ENCODE results near the gene RTP2. TPM values are rescaled to one million over a fixed set of nuclear protein-coding genes. Genes with fewer than 3 reads are reported as not detected.

RTP2 gene
- total RNA-seq, 1 experiment from 2014 or later = not detected

DNA sequence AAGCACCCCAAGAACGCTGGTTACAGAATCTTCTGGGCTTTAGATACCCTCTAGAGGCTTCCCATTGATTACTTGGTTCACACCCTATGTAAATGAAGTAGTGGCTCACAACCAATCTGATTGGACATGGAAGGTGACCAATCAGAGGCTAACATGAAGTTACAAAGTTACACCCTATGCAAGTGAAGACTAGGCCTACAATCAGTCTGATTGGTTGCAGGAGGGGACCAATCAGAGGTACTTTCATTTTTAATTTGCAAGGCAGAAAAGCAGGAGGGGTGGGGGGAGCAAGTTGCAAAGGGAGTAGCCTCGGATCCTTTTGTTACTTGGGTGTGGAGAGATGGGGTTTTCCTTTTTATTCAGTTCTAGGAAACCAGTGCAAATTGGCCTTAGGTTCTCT is 11.1 kb upstream of the RTP2 start:
- Histone ChIP-seq H3K4me3 (ENCODE audit: low read length) (peak overlapping the region; percentile 31; the same call in 1 of the 2 replicates), H3F3A (ENCODE audit: low read length, unreplicated experiment) (no peaks in the 10 kb centered on the region), H3K36me3 (ENCODE audit: low read depth, low read length) (no peaks in the 10 kb centered on the region), H3K4me1 (ENCODE audit: insufficient read depth, low read length) (peaks cover 7% of the 10 kb centered on the region; the same call in 1 of the 2 replicates), H2AFZ (ENCODE audit: low read length) (peak overlapping the region; percentile 68), H3K27ac (ENCODE audit: low read length) (no peak overlapping the region), H3K9me3 (ENCODE audit: low read length) (no peaks in the 10 kb centered on the region), H3K79me2 (ENCODE audit: low read length) (no peaks in the 10 kb centered on the region), H3K9me2 (replicated peaks; ENCODE audit: low read length) (no peaks in the 10 kb centered on the region), H3K27me3 (ENCODE audit: low read length) (no peaks in the 10 kb centered on the region), H3K9ac (ENCODE audit: low read length) (no peak overlapping the region), H3K4me2 (ENCODE audit: low read length) (peak overlapping the region; percentile 45), H4K20me1 (ENCODE audit: low read length) (no peaks in the 10 kb centered on the region)
- ATAC-seq (peak; percentile 45; the same call in 1 of the 2 replicates), DNase-seq (peak; percentile 61)
- BruUV-seq (replicated peaks) = no TSS peak
- TF ChIP-seq EZH2 (IDR thresholded peaks at IDR 0.05; ENCODE audit: low read length, unreplicated experiment) (no peak), EZH2phosphoT487 (IDR thresholded peaks at IDR 0.05; ENCODE audit: borderline replicate concordance, low read length) (no peak)
- TF ChIP-seq, protein P1, sequence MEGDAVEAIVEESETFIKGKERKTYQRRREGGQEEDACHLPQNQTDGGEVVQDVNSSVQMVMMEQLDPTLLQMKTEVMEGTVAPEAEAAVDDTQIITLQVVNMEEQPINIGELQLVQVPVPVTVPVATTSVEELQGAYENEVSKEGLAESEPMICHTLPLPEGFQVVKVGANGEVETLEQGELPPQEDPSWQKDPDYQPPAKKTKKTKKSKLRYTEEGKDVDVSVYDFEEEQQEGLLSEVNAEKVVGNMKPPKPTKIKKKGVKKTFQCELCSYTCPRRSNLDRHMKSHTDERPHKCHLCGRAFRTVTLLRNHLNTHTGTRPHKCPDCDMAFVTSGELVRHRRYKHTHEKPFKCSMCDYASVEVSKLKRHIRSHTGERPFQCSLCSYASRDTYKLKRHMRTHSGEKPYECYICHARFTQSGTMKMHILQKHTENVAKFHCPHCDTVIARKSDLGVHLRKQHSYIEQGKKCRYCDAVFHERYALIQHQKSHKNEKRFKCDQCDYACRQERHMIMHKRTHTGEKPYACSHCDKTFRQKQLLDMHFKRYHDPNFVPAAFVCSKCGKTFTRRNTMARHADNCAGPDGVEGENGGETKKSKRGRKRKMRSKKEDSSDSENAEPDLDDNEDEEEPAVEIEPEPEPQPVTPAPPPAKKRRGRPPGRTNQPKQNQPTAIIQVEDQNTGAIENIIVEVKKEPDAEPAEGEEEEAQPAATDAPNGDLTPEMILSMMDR (conservative IDR thresholded peaks at IDR 0.05; ENCODE audit: low read depth, low read length) = no peak
- POLR2A ChIA-PET (ENCODE audit: unreplicated experiment) = no interaction called here
- CTCF ChIA-PET = interaction anchor here (1.0 to 1.5 kb wide), 2 partner anchors 10 to 34 kb away, joined by 6 to 7 read pairs; no protein-coding TSS in a partner anchor
- intact Hi-C loops (cut with micrococcal nuclease) = no loop called here

DNA sequence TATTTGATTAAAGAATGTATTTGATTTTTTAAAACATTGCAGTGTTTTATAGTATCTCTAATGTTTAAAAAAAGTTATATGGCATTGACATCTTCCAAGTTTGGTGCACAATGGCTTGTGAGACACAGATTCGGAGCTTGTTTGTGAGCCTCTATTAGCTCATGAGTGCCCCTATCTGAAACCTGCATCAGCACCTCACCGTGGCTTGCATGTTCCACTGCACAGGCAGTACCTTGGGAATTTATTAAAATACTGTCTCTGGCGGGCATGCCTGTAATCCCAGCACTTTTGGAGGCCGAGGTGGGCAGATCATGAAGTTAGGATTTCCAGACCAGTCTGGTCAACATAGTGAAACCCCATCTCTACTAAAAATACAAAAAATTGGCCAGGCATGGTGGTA is 6.8 kb upstream of the RTP2 start:
- no peak overlapping the region for H3K4me3 ChIP-seq (ENCODE audit: low read length)
- H3K27me3 ChIP-seq (ENCODE audit: low read length) = no peaks in the 10 kb centered on the region
- POLR2A ChIA-PET (ENCODE audit: unreplicated experiment) = no interaction called here
- no peak overlapping the region for H3K9ac ChIP-seq (ENCODE audit: low read length)
- H2AFZ ChIP-seq (ENCODE audit: low read length) = no peak overlapping the region
- peak; percentile 25 for DNase-seq
- no peaks in the 10 kb centered on the region for H3K9me3 ChIP-seq (ENCODE audit: low read length)
- ATAC-seq = peak; percentile 42; the same call in 1 of the 2 replicates
- TF ChIP-seq EZH2phosphoT487 (IDR thresholded peaks at IDR 0.05; ENCODE audit: borderline replicate concordance, low read length) = no peak
- TF ChIP-seq, protein P1 (conservative IDR thresholded peaks at IDR 0.05; ENCODE audit: low read depth, low read length) = peak; percentile 47
- TF ChIP-seq EZH2 (IDR thresholded peaks at IDR 0.05; ENCODE audit: low read length, unreplicated experiment) = no peak
- H3K27ac ChIP-seq (ENCODE audit: low read length) = no peak overlapping the region
- H3K79me2 ChIP-seq (ENCODE audit: low read length) = no peaks in the 10 kb centered on the region
- peaks cover 6% of the 10 kb centered on the region; the same call in 1 of the 2 replicates for H3K4me1 ChIP-seq (ENCODE audit: insufficient read depth, low read length)
- no peaks in the 10 kb centered on the region for H3F3A ChIP-seq (ENCODE audit: low read length, unreplicated experiment)
- H3K36me3 ChIP-seq (ENCODE audit: low read depth, low read length) = no peaks in the 10 kb centered on the region
- intact Hi-C loops (cut with micrococcal nuclease) = no loop called here
- no peaks in the 10 kb centered on the region for H4K20me1 ChIP-seq (ENCODE audit: low read length)
- H3K4me2 ChIP-seq (ENCODE audit: low read length) = no peak overlapping the region
- H3K9me2 ChIP-seq (replicated peaks; ENCODE audit: low read length) = no peaks in the 10 kb centered on the region
- CTCF ChIA-PET = no interaction called here
- BruUV-seq (replicated peaks) = no TSS peak

DNA sequence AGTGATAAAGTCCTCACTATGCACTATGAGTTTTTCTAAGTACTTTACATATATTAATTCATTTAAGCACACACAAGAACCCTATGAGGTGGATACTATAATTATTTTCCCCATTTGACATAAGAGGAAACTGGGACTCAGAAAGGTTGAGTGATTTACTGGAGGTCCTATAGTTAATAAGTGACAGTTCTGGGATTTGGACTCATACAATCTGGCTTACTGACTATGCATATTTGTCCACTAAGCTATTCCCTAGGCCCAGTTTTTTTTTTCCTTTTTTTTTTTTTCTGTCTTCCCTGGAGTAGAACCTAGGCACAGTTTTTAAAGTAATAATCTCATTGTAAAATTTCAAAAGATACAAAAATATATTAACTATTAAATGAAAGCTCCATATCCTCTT is 6.3 kb upstream of the RTP2 start:
- Histone ChIP-seq H4K20me1 (ENCODE audit: low read length) (no peaks in the 10 kb centered on the region), H3K9me2 (replicated peaks; ENCODE audit: low read length) (no peaks in the 10 kb centered on the region), H3F3A (ENCODE audit: low read length, unreplicated experiment) (no peaks in the 10 kb centered on the region), H3K4me2 (ENCODE audit: low read length) (no peak overlapping the region), H3K36me3 (ENCODE audit: low read depth, low read length) (no peaks in the 10 kb centered on the region), H3K9me3 (ENCODE audit: low read length) (no peaks in the 10 kb centered on the region), H3K27ac (ENCODE audit: low read length) (no peak overlapping the region), H3K79me2 (ENCODE audit: low read length) (no peaks in the 10 kb centered on the region), H3K4me1 (ENCODE audit: insufficient read depth, low read length) (peaks cover 2% of the 10 kb centered on the region; the same call in 1 of the 2 replicates), H3K9ac (ENCODE audit: low read length) (no peak overlapping the region), H3K27me3 (ENCODE audit: low read length) (no peaks in the 10 kb centered on the region), H3K4me3 (ENCODE audit: low read length) (no peak overlapping the region), H2AFZ (ENCODE audit: low read length) (no peak overlapping the region)
- CTCF ChIA-PET = interaction anchor here (0.7 kb wide), 1 partner anchor 503 kb away, joined by 4 read pairs; no protein-coding TSS in a partner anchor
- DNase-seq = no peak
- intact Hi-C loops (cut with micrococcal nuclease) = no loop called here
- POLR2A ChIA-PET (ENCODE audit: unreplicated experiment) = no interaction called here
- no peak for ATAC-seq
- no TSS peak for BruUV-seq (replicated peaks)
- TF ChIP-seq EZH2 (IDR thresholded peaks at IDR 0.05; ENCODE audit: low read length, unreplicated experiment) (no peak), EZH2phosphoT487 (IDR thresholded peaks at IDR 0.05; ENCODE audit: borderline replicate concordance, low read length) (no peak)
- TF ChIP-seq, protein P1 (conservative IDR thresholded peaks at IDR 0.05; ENCODE audit: low read depth, low read length) = no peak

All from PC-3 (cell line).